GM21526 (cell line): ENCODE results near the gene CASTOR1.

Source experiments
- ATAC-seq: cut with Tn5 transposase; IDR thresholded peaks from one replicate; pipeline ENCODE4 v1.9.1; 2021; ENCODE audit warnings: moderate library complexity; ENCODE audit not compliant: unreplicated experiment, low FRiP score

CASTOR1 gene

DNA sequence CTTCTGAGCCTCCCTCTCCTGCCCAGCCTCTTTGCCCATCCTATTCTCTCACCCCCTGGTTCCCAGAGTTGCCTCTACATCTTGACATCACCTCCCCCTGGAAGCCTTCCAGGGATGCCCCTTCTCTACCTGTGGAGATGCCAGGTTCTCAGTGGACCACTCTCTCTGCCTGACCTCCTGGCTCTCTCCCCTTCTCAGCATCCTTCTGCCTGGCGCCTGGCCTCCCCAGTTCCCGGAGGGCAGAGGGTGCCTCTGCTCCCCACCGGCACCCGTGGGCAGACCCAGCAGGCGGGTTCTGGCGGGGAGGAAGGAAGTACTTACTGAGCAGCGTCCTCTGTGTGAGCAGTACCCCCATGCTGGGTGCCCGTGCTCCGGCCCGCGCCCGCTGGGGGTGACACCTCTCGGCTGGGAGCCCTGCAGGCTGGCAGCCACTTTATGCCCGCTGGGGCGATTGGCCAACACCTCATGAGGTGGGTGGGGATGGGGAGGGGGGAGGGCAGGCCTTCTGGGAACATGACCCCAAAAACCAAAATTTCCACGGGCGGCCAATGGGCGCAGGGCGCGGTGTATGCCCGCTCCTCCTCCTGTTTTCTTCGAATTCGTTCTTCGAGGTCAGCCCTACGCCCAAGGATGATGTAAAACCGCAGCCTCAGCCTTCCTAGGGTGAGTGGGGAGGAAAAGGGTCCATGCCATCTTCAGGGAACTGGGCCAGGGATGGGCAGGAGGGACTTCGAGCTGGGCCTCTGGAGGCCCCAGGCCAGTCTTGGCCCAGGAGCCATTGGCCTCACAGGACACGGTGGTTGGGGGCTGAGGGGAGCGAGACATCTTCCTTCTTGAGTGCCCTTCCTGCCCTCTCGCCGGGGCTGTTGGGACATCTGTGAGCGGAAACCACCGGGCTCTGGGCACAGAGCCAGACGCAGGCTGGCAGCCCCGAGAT, 22.6 kb downstream of the CASTOR1 start, which contains the start of gene OSM:
Gene OSM, minus strand, starts transcription at position 407 of the 937 bp plus-strand sequence. Its CDS starts 52 bp downstream, at position 355.
- no peak for ATAC-seq

DNA sequence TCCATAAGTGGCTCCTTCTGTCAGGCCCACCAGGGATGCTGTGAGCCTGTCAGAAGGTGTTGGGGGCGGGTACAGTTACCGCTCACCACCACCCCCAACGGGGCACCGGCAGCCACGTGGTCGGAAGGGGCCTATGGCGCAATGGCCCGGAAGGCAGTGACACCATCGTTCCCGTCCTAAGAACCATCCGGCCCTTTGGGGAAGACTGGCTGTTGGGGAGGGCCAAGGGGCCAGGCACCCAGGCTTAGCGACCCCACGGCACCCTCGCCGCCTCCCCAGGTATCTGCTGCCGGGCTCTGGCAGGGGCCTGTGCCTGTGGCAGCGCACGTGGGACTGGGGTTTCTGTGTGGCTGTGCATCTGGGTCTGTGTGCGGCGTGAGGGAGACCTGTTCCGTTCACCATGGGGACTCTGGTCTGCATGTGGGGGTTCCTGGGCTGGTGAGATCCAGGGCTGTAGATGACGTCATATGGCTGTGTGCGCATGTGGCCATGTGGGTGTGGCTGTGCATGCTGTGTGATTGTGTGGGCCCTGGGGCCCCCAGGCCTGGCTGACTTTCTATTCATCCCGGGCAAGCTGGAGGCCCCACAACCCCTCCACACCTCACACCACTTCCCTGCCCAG, 23.4 kb downstream of the CASTOR1 start:
- ATAC-seq, result peak; percentile 65

DNA sequence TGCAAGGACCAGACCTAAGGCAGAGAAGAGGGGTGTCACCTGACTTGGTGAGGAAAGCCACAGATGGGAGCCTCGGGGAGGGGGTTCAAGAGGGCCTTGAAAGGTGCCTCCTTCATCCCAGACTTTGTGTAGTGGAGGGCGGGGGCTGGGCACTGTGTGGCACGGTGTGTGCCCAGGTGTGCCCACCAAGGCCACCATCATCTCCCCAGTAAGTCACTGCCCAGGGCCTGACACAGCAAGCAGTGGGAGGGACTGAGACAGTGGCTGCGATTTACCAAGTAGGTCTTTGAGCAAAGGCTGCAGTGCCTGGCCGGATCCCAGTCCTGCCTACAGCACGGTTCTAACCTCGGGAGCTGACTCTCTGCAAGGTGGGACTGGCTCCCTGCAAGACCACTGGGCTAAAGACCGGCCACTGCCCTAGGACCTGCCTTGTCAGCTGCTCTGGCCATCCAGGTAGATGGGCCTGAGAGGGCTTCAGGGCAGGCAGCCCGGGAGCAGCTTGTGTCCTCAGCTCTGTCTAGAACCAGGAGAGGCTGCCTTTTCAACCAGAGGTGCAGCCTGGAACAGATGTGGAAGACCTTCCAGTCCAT, 24.1 kb downstream of the CASTOR1 start:
- ATAC-seq, result no peak

DNA sequence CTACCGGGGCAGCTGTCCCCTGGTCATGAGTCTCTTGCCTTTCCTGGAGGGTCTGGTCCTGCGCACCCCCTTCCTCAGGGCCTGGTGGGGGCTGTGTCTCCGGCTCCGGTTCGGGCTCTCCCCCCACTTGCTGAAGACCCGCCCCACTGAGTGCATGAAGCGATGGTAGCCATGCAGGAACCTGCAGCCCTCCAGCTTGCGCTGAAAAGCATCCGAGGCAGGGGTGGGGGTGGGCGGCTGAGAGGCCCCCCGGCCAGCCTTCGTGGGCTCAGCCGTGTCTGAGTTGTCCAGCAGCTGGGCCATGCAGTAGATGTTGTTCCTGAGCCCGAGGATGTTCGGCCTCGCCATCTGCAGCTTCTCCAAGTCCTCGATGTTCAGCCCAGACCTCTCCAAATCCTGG, 25.4 kb downstream of the CASTOR1 start:
- no peak for ATAC-seq

DNA sequence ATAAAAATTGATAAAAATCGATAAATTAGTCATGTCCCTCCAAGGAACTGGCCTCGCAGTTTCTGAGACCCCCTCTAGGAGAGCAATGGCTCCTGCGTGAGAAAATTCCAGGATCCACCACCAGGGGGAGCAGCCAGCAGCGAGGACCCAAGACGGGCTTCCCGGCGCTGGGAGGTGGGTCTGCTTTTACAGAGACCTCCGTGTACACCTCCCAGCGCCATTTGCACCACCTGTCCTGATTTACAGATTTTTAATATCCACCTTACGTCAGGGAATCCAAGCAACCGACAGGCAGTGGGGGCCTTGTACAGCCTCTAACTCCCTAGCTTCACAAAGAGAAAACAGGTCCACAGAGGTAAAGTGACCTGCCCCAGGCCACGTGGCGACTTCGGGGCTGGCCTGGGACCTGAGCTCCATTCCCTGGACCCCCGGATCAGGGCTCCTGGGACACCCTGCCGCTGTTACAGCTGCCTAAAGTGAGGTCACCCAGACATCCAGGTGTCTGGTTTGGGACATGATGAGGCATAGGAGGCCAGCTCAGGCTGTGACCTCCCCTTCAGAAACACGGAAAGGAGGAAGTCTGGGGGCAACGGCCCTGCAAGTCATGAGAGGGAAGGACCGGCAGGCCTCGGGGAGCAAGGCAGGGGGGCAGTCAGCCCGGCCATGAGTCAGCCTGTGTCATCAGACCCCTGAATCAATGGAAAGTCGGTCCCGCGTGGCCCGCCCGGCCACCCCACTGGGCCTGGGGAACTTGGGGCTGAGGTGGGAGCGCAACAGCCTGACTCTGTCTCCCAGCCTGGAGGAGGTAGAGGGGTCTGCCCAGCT, 26.2 kb downstream of the CASTOR1 start:
- no peak for ATAC-seq

DNA sequence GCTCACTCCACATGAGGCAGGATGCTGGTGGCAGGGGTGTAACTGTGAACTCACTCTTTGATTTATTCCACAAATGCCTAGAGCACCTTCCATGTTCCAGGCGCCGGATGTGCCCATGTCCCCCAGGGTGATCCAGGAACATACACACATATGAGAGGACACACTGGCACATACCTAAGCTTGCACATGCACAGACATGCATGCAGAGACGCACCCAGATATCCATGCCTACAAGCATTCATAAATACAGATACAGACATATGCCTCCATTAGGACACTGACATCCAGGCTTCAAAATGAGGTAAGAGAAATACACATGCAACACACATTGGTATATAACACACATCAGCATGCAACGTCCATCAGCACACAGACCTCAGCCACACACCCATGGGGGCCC, 27.2 kb downstream of the CASTOR1 start:
- no peak for ATAC-seq

DNA sequence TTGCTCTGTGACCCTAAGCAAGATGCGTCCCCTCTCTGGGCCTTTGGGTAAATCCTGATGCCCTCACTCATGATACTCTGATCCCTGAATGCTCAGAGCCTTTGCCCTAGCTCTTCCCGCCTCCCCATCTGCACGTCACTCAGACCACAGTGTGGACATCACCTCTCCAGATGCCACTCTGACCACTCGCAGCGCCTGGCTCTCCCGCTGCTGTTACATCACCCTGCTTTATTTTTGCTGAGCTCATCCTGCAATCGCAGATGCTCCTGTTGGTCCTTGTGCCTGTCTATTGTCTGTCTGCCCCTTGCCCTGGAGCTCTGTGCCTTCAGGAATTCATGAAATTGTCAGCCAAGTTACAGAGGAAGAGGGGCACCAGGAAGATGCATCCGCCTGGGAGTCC, 28.2 kb downstream of the CASTOR1 start:
- ATAC-seq, result no peak

DNA sequence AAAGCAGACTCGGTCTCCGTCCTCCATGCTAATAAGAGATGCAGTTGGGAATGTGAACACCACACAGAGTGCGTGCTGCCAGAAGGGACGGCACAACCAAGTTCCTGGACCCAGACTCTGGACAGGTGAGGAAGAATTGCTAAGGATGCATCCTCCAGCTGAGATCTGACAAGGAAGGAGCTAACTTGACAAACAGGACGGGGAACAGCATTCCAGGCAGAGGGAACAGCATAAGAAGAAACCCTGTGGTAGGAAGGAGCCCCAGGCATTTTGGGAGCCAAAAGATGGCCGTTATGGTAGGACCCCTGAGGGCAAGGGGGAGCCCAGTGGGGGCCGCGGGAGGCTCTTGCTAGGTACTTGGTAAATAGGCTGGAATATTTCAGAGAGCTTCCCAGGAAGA, 28.6 kb downstream of the CASTOR1 start:
- ATAC-seq, result no peak

DNA sequence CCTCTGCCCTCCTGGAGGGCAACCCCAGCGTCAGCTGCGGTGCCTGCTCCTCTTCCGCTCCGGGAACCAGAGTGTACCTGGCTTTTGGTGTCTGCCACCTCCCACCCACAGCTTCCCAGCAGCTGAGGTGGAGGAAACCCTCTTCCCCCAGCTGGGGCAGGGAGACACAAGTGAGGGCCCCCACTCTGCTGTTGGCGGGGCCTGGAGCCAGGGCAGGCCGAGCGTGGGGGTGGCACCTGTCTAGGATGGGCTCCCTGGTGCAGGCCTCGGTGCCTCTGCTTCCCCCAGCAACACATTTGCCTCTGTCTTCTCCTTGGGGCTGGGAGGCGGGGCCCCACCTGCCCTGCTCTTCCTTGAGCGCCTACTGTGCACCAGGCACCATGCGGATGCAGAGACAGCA, 29.0 kb downstream of the CASTOR1 start:
- ATAC-seq, result no peak

DNA sequence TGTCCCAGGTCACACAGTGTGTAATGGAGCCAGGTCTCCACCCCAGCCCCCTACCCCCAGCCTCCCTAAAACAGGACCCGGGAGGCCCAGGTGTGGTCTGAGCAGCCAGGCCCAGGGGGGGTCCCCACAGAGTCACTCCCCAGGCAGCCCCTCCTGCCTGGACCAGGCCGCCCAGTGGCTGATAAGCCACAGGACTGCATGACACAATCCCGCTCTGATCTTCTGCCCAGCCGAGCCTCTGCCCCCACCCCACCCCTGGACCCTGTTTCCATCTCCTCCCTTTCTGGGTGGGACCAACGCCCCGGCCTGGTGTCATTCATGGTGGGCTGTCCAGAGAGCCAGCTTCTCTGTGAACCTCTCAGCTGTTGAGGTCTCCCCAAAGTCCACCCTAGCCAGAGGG, 35.0 kb downstream of the CASTOR1 start:
- ATAC-seq, result no peak

DNA sequence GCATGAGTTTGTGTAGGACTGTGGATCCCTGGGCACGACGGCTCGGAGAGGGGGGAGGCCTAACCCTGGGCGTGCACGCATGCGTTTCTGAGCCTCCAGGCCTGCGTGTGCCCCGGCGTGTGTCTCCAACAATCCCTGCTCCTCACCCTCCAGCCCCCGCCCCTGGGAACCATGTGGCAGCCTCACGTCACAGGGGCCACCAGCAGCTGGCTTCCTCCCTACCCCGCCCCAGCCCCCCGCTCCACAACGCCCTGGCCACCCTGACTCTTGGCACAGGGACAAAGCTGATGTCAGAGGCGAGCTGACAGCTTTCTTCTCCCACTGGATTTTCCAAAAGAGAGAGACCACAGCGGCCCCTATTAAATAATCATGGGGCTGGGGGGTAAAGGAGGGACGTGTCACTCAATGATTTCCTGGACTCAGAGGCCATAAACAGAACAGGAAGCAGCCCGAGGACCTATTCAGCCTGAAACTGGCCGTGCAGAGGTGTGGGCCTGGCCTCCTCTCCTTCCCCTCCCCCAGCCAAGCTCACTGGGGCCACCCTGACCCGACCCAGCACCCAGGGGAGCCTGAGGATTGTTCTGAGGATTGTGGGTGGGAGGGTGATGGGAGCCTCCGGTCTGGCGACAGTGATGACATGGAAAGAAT, 36.0 kb downstream of the CASTOR1 start:
- no peak for ATAC-seq

DNA sequence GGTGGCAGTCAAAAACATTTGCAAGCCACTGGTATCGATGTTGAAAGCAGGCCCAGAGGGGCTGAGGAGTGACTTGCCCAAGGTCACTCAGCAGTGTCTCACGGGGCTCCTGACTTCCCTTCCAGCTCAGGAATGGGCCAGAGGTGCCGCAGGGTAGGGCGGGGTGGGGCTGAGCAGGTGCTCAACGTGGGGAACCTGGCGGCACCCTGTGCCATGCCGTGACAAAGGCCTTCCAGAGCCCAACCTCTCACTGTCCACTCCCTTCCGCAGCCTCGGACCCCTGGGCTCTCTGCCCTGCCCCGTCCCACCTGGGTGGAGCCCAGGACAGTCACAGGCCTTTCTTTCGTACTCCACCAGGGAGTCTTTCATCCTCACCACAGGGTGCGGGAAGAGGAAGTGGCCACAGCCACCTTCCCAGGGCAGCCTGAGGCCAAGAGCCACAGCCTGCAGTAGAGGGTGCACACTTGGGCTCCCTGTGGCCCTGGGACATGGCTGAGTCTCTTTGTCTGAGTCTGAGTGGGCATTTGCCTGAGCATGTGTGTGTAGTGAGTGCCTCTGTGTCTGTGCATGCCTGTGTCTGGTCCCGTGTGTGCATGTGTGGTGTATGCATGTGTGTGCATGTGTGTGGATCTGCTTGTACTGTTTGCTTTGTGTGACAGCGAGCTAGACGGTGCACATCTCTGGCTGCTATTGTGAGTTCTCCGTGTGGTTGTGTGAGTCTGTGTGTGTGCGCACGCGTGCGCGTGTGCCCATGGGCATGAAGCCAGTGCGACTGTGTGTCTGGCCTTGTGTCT, 36.7 kb downstream of the CASTOR1 start:
- no peak for ATAC-seq

DNA sequence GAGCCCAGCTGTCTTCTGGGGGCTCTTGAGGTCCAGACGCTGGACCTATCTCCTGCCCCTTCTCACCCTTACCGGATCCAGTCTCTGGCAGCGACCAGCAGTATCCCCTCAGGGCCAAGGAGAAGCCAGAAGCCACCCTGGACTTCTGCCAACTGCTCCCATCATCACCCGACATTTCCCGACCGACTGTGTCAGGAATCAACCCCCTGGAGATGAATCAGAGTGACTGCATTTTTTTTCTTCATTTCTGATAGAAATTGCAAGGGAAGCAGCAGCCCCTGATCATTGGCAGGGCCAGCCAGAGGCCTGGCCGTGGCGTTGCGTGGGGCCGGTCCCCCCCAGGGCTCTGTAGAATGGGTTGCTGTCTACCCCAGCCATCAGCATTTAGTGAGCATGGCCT, 37.6 kb downstream of the CASTOR1 start:
- ATAC-seq, result no peak

DNA sequence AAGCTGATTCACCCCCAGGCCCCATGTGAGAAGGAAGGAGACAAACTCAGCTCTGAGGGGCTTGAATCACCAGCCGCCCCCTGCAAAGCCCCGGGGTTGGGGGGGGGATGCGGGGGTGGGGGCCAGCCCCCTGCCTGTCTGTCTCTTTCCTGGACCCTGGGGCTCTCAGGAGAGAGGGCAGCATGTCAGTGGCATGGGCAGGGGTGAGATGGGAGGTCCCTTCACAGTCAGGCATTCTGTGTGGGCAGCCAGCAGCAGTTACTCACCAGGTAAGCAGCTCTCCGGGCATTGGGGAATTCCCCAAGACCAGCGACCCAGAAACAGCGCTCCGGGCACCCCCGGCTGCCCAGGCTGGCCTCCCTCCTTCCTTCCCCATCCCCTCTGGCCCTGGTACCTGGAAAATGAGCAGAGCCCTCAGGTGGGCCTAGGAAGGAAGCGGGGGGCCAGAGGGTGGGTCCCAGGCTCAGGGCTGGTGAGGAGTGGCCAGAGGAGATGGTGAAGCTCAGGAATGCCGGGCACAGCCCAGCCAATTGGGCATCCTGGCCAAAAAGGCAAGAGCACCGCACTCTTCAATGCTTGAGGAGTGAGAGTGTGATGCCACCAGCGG, 38.5 kb downstream of the CASTOR1 start:
- no peak for ATAC-seq

DNA sequence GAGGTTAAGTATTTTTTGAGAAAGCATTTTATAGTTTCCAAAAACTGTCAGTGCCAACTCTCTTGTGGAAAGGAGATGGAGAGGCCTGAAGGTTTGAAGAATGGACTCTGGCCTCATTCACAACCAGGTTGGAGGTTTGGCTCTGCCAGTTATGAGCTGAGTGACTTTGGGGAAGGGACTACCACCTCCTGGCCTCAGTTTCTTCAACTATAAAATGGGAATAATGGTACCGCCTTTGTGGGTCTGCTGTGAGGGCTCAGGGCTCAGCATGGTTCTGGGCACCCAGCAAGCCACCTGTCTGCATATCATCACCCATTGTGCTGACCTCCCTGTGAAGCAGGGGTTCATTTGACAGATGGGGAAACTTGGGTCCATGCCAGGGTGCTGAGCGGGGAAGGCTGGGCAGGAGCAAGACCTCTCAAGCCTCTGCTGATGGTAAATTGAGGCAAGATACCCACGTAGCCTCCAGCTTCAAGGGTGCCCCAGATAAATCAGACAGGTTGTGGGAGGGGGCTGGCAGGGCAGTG, 39.2 kb downstream of the CASTOR1 start:
- no peak for ATAC-seq

DNA sequence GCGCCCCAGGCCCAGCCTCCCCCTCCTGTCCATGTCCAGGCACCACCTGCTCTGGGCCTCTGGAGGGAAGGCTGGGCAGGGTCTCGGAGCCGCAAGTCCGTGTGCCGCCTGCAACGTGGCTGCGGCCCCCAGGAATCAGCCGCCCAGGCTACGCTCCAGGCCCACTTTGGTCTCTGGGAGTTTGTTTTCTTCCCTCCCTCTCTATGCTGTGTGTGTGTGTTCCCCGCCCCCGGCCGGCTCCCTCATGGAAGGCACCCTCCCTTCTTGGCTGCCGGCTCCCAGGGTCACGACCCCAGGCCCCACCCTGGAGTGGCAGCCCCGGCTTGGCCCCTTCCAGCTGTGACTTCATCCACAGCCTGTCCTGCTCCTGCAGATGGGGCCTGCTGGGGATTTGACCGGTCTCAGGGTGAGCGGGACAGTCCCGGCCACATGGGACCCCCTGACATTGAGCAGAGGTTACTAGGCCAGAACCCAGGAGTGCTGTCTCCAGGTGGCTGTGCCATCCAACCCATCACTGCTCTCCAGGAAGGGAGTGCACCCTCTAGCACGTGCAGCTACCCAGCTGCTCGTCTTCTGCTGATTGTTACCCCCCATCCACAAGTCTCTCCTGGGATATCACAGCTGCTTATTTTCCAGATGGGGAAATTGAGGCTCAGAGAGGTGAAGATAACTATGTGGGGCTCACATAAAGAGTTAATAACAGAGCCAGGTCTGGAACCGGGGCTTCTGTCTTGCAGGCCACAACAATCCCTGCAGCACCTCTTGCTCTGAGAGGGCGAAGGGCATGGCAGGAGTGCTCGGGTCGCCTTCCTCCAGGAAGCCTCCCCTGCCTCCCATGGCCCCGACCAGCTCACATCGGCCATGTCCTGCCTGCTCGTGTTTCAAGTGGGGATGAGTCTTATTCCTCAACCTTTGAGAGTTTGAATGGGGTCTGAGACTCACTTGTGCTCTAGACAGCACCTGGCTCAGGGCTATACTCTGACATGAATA, 40.0 kb downstream of the CASTOR1 start:
- ATAC-seq, result no peak

DNA sequence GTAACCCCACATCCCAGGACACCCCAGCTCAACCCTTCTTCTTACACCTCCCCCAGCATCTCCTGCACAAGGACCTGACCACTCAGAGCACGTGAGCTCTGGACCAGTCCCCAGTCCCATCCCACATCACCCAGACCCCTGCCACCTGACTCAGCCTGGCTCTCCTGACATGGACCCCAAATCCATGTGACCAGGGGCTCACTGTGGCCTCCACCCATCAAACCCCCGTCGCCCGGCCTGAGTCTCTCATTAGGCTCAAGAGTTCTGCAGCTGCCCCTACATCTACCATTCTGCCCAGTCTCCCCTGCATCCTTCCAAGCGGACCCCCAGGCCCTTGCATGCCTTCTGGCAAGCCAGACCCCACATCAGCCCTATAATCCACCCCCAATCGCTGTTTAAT, 40.8 kb downstream of the CASTOR1 start:
- ATAC-seq, result no peak

DNA sequence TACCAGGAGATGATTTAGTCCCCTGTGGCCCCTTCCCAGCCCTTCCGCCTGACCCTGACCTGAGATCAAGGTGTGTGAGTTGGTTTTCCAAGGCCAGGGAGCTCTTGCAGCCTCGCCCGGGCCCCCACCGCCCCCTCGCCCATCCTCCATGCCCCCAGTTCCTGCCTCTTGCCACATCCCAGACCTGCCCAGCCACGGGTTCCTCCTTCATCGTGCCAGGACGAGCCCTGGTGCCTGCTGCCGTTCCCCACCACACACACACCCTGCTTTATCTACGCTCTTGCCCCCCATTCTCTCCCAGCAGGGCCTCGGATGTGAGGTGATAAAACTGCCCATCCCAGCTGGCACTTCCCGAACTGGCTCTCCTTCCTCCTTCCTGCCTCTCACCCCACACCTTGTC, 41.3 kb downstream of the CASTOR1 start:
- no peak for ATAC-seq
